Endothelial cell of umbilical vein (primary cell): ENCODE results near the gene AQP12B. TPM values are rescaled to one million over a fixed set of nuclear protein-coding genes. Genes with fewer than 3 reads are reported as not detected.

Experiments used
- BruUV-seq: library from RNA; stranded (reverse); fragments of 400-500 nt; replicated peaks from 2 replicates; lab custom pipeline; 2021; lab: Mats Ljungman, UMichigan
- CTCF ChIA-PET: fragments of 300-600, 350-600 bp; sonication (Branson Sonifier 250); formaldehyde crosslinking; loops from one replicate; lab custom pipeline; 2021; ENCODE audit warnings: antibody characterized with exemption, inconsistent platforms; lab: Charles Lee
- POLR2A ChIA-PET: fragments of 300-600, 350-600 bp; sonication (Branson Sonifier 250); formaldehyde crosslinking; loops from one replicate; lab custom pipeline; 2021; ENCODE audit warnings: antibody characterized with exemption, inconsistent platforms; lab: Charles Lee
- DNase-seq: peaks from one replicate; pipeline ENCODE4 v3.0.0-alpha.2; 2011; ENCODE audit warnings: low read depth, low spot score
- FAIRE-seq: peaks from 2 replicates; lab custom pipeline; 2011; peaks lifted over from hg19 to GRCh38; lab: Jason Lieb, UNC
- H2AFZ ChIP-seq: 2 replicates; pipeline ENCODE4 v1.6.0; 2012; ENCODE audit warnings: low read depth, low read length, control low read depth, inconsistent platforms
- H3K27ac ChIP-seq: 2 replicates; pipeline ENCODE4 v1.5.1; 2011; ENCODE audit warnings: low read depth, mild to moderate bottlenecking, control low read depth, low read length, moderate library complexity; ENCODE audit not compliant: insufficient read depth
- H3K27me3 ChIP-seq, 2 experiments: 2 replicates each; pipeline versions ENCODE4 v1.6.0 to v1.6.1; 2011; ENCODE audit warnings: low read length in 2 of 2, mixed read lengths in 1 of 2; ENCODE audit not compliant: control insufficient read depth in 2 of 2, insufficient read depth in 2 of 2
- H3K36me3 ChIP-seq, 2 experiments: 2 replicates in 1 of 2; 3 replicates in 1 of 2; pipeline ENCODE4 v1.5.1; 2011; ENCODE audit warnings: low read length in 2 of 2, mild to moderate bottlenecking in 1 of 2, moderate library complexity in 1 of 2; ENCODE audit not compliant: control insufficient read depth in 2 of 2, insufficient read depth in 2 of 2; ENCODE audit errors: extremely low read depth in 1 of 2
- H3K4me1 ChIP-seq: 3 replicates; pipeline ENCODE4 v1.5.1; 2011; ENCODE audit warnings: mild to moderate bottlenecking, low read length; ENCODE audit not compliant: control insufficient read depth, insufficient read depth; ENCODE audit errors: extremely low read depth
- H3K4me2 ChIP-seq: 2 replicates; pipeline ENCODE4 v1.6.1; 2011; ENCODE audit warnings: low read length, control low read depth, mixed read lengths; ENCODE audit not compliant: insufficient read depth
- H3K4me3 ChIP-seq, 3 experiments: fragments of 200-600 bp in 1 of 3; sonication (generic), shearing (Covaris generic) in 1 of 3; replicated peaks in 1 of 3; 2 replicates each; pipeline ENCODE4 v1.5.1; 2011 to 2016; ENCODE audit warnings: control low read depth in 3 of 3, low read length in 3 of 3, mild to moderate bottlenecking in 2 of 3, inconsistent platforms in 1 of 3, low read depth in 1 of 3, moderate library complexity in 1 of 3; ENCODE audit not compliant: insufficient read depth in 1 of 3
- H3K79me2 ChIP-seq: 2 replicates; pipeline ENCODE4 v1.6.0; 2012; ENCODE audit warnings: low read length, inconsistent platforms; ENCODE audit not compliant: control insufficient read depth, insufficient read depth
- H3K9ac ChIP-seq: replicated peaks from 2 replicates; pipeline ENCODE3; 2011; ENCODE audit warnings: low read length, control low read depth; ENCODE audit not compliant: insufficient read depth; ENCODE audit errors: extremely low read depth
- H3K9me1 ChIP-seq: replicated peaks from 3 replicates; pipeline ENCODE4 v1.6.0; 2011; ENCODE audit warnings: mild to moderate bottlenecking, low read length; ENCODE audit not compliant: control insufficient read depth, insufficient read depth; ENCODE audit errors: extremely low read depth
- H3K9me3 ChIP-seq: replicated peaks from 2 replicates; pipeline ENCODE4 v1.5.1; 2012; ENCODE audit warnings: low read length, inconsistent platforms; ENCODE audit not compliant: control insufficient read depth, insufficient read depth
- H4K20me1 ChIP-seq: replicated peaks from 2 replicates; pipeline ENCODE3; 2011; ENCODE audit warnings: mild to moderate bottlenecking, low read length; ENCODE audit not compliant: control insufficient read depth, insufficient read depth; ENCODE audit errors: extremely low read depth
- EZH2 ChIP-seq: IDR thresholded peaks from 2 replicates; pipeline ENCODE4 v1.6.1; 2012; ENCODE audit warnings: borderline replicate concordance, low read depth, mild to moderate bottlenecking, moderate library complexity, low read length, inconsistent platforms; ENCODE audit not compliant: severe bottlenecking
- FOS ChIP-seq: IDR thresholded peaks from 2 replicates; pipeline ENCODE4 v1.6.1; 2011; ENCODE audit warnings: mild to moderate bottlenecking, low read length, moderate library complexity, borderline replicate concordance; ENCODE audit not compliant: insufficient read depth
- GATA2 ChIP-seq: IDR thresholded peaks from 2 replicates; pipeline ENCODE4 v1.7.0; 2011; ENCODE audit warnings: low read depth, mild to moderate bottlenecking, moderate library complexity, mixed read lengths, low read length; ENCODE audit not compliant: insufficient read length, insufficient read depth
- JUN ChIP-seq: IDR thresholded peaks from 2 replicates; pipeline ENCODE4 v1.6.1; 2011; ENCODE audit warnings: borderline replicate concordance, low read depth; ENCODE audit not compliant: insufficient read length, insufficient read depth
- MYC ChIP-seq: IDR thresholded peaks from one replicate; pipeline ENCODE4 v1.6.1; 2011; ENCODE audit warnings: mild to moderate bottlenecking, low read depth, low read length
- POLR2A ChIP-seq: IDR thresholded peaks from 2 replicates; pipeline ENCODE4 v1.6.1; 2012; ENCODE audit warnings: low read depth, mild to moderate bottlenecking, control low read depth, low read length
- POLR2AphosphoS5 ChIP-seq: IDR thresholded peaks from 2 replicates; pipeline ENCODE4 v1.6.1; 2012; ENCODE audit warnings: low read depth, mild to moderate bottlenecking, control low read depth, low read length, moderate library complexity; ENCODE audit not compliant: insufficient read depth
- dilution Hi-C: fragments of 300-500 bp; cut with MboI; formaldehyde crosslinking; loops from one replicate; pipeline ENCODE4 v1.15.0; 2019; ENCODE audit warnings: low sequenced_read_pairs; ENCODE audit not compliant: extremely low pct_ligation_motif_present
- intact Hi-C: fragments of 100-400 bp; cut with micrococcal nuclease; formaldehyde crosslinking; loops from one replicate; pipeline ENCODE4 v1.10.0; 2022
- polyA plus RNA-seq, 4 experiments: library from polyadenylated mRNA; depleted of rRNA in 3 of 4; stranded (reverse) in 3 of 4; unstranded in 1 of 4; fragments of >200 nt; gene quantifications; 2 replicates each; pipeline versions ENCODE4 v1.2.1 to v1.2.3, GENCODE V29; 2011 to 2012; ENCODE audit warnings: missing spikeins in 1 of 4
- total RNA-seq: library from RNA; stranded (reverse); gene quantifications from 2 replicates; pipeline ENCODE4 v1.2.3, GENCODE V29; 2021
- TF ChIP-seq, protein P1 (sequence below): IDR thresholded peaks from 2 replicates; pipeline ENCODE4 v1.6.1; 2011; ENCODE audit not compliant: insufficient read depth, insufficient read length
- TF ChIP-seq, protein P2 (sequence below), 2 donors: IDR thresholded peaks; 1 replicate in 1 of 2; 2 replicates in 1 of 2; pipeline ENCODE4 v1.5.1; 2011; ENCODE audit warnings: low read length in 2 of 2, mild to moderate bottlenecking in 2 of 2, moderate library complexity in 2 of 2, control low read depth in 1 of 2, inconsistent platforms in 1 of 2, low read depth in 1 of 2; ENCODE audit not compliant: insufficient read depth in 1 of 2; ENCODE audit errors: extremely low read depth in 1 of 2

The AQP12B gene
- total and polyA plus RNA-seq, 2 donors (not counting 3 experiments of a cell fraction or from before 2014, with no cell fraction given): not detected

DNA sequence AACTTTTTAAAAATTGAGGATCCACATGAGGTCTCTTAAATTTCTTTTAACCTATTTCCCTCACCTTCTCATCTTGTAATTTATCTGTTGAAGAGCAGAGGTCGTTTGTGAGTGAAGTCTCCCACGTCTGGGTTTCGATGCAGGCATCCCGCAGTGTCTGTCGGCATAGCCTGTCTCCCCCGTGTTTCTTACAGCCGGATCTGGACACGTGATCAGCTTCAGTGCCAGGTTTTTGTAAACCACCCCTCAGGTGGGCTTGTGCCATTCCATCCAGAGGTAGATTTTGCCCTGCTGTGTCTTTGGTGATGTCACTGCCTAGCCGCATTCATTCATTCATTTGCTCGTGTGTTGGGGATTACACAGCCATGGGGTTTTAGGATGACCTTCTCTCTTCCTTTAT lies 25.1 kb upstream of the AQP12B start:
- Histone ChIP-seq H3K9ac (no peak overlapping the region), H3K36me3 (no peaks in the 10 kb centered on the region), H3K9me3 (no peaks in the 10 kb centered on the region), H3K27ac (no peak overlapping the region), H3K4me1 (no peaks in the 10 kb centered on the region), H3K27me3 (no peaks in the 10 kb centered on the region), H3K4me2 (no peak overlapping the region), H3K79me2 (no peaks in the 10 kb centered on the region), H3K4me3 (no peak overlapping the region), H2AFZ (no peak overlapping the region), H4K20me1 (no peaks in the 10 kb centered on the region), H3K9me1 (no peaks in the 10 kb centered on the region)
- no peak for FAIRE-seq
- DNase-seq: no peak
- dilution Hi-C loops (no loop called here), intact Hi-C loops (loop anchor here (5.0 kb wide), 1 partner anchor 196 kb away; no protein-coding TSS in a partner anchor)
- no TSS peak for BruUV-seq
- TF ChIP-seq POLR2AphosphoS5 (no peak), EZH2 (no peak), GATA2 (no peak)
- POLR2A ChIA-PET: no interaction called here
- CTCF ChIA-PET: interaction anchor here (1.1 kb wide), 1 partner anchor 53 kb away, joined by 3 read pairs; no protein-coding TSS in a partner anchor

DNA sequence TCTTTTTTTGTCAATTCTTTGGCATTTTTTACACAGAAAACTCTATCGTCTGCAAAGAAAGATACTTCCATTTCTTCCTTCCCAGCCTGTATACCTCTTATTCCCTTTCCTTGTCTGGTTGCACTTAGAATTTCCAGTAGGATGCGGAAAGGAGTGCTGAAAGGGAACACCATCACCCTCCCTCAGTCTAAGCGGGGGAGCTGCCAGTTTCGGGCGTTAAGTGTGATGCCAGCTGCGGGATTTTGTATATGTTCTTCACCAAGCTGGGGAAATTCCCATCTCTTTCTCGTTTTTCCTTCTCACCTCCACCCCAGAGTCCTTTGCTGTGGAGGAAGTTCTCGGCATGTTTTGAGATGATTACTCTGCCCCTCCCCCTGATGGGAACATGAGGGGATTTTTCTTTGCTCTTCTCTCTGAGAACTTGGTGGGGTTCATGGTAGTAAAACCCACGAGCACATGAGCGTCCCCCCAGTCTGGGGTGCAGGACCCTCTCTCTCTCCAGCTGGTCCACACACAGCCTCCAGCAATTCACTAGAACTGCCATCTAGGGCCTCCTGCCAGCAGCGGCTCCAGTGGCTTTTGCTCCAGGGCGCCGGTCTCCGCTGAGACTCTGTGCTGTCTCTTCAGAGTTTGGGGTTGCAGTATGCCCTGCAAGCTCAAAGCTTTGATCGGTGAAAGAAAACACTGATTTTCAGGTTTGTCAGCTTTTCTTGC lies 24.5 kb upstream of the AQP12B start:
- H3K9me1 ChIP-seq: no peaks in the 10 kb centered on the region
- no peak overlapping the region for H3K4me2 ChIP-seq
- H3K4me3 ChIP-seq: no peak overlapping the region
- H3K9ac ChIP-seq: no peak overlapping the region
- TF ChIP-seq, protein P1, sequence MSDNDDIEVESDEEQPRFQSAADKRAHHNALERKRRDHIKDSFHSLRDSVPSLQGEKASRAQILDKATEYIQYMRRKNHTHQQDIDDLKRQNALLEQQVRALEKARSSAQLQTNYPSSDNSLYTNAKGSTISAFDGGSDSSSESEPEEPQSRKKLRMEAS: no peak
- TF ChIP-seq POLR2AphosphoS5 (no peak), POLR2A (no peak), JUN (no peak), EZH2 (no peak), MYC (no peak), FOS (no peak), GATA2 (no peak)
- TF ChIP-seq, protein P2, sequence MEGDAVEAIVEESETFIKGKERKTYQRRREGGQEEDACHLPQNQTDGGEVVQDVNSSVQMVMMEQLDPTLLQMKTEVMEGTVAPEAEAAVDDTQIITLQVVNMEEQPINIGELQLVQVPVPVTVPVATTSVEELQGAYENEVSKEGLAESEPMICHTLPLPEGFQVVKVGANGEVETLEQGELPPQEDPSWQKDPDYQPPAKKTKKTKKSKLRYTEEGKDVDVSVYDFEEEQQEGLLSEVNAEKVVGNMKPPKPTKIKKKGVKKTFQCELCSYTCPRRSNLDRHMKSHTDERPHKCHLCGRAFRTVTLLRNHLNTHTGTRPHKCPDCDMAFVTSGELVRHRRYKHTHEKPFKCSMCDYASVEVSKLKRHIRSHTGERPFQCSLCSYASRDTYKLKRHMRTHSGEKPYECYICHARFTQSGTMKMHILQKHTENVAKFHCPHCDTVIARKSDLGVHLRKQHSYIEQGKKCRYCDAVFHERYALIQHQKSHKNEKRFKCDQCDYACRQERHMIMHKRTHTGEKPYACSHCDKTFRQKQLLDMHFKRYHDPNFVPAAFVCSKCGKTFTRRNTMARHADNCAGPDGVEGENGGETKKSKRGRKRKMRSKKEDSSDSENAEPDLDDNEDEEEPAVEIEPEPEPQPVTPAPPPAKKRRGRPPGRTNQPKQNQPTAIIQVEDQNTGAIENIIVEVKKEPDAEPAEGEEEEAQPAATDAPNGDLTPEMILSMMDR (IDR thresholded peaks at IDR 0.05; ENCODE audit: extremely low read depth in 1 of 2, insufficient read depth in 1 of 2, low read depth in 1 of 2, low read length in 2 of 2): no peak
- no TSS peak for BruUV-seq
- H3K27me3 ChIP-seq: no peaks in the 10 kb centered on the region
- H3K27ac ChIP-seq: no peak overlapping the region
- H3K79me2 ChIP-seq: no peaks in the 10 kb centered on the region
- no peak for DNase-seq
- intact Hi-C loops: loop anchor here (5.0 kb wide), 1 partner anchor 195 kb away; no protein-coding TSS in a partner anchor
- H2AFZ ChIP-seq: no peak overlapping the region
- dilution Hi-C loops: no loop called here
- FAIRE-seq: no peak
- H4K20me1 ChIP-seq: no peaks in the 10 kb centered on the region
- ChIA-PET POLR2A (no interaction called here), CTCF (no interaction called here)
- H3K4me1 ChIP-seq: no peaks in the 10 kb centered on the region
- H3K36me3 ChIP-seq: no peaks in the 10 kb centered on the region
- no peaks in the 10 kb centered on the region for H3K9me3 ChIP-seq
